Common myeloid progenitor, CD34-positive (primary cell): ENCODE results near the gene FREM1.
A peak's percentile ranks its signal among the peaks of the same experiment; 100 is the strongest.
"Not testable (repeated sequence)": the region's sequence is repeated elsewhere in the genome, so short reads cannot be mapped to it uniquely, and the experiment has no call there.

Source experiments
- CTCF ChIA-PET: fragments of 350-600 bp; sonication (Branson Sonifier 250); formaldehyde crosslinking; loops from one replicate; lab custom pipeline; 2021; ENCODE audit warnings: antibody characterized with exemption; lab: Charles Lee
- POLR2A ChIA-PET: fragments of 350-600 bp; sonication (Branson Sonifier 250); formaldehyde crosslinking; loops from one replicate; lab custom pipeline; 2021; ENCODE audit warnings: antibody characterized with exemption; lab: Charles Lee
- DNase-seq, 3 donors: peaks; one replicate each; pipeline versions ENCODE4 v3.0.0 to v3.0.0-alpha.2; 2013
- H3K27ac ChIP-seq, 2 experiments: 1 replicate in 1 of 2; 2 replicates in 1 of 2; pipeline ENCODE4 v1.7.0; 2013; ENCODE audit warnings: inconsistent platforms in 2 of 2, low read length in 2 of 2, mild to moderate bottlenecking in 2 of 2, low read depth in 1 of 2, moderate library complexity in 1 of 2; ENCODE audit not compliant: severe bottlenecking in 2 of 2, insufficient read depth in 1 of 2, poor library complexity in 1 of 2
- H3K27me3 ChIP-seq, 5 experiments: replicated peaks in 2 of 5; 1 replicate in 3 of 5; 2 replicates in 2 of 5; pipeline versions ENCODE4 v1.6.1 to v1.7.0; 2013; ENCODE audit warnings: low read length in 4 of 5, mild to moderate bottlenecking in 2 of 5, moderate library complexity in 2 of 5, inconsistent platforms in 1 of 5; ENCODE audit not compliant: insufficient read depth in 5 of 5, control insufficient read depth in 4 of 5
- H3K36me3 ChIP-seq, 4 experiments: 1 replicate in 2 of 4; 2 replicates in 2 of 4; pipeline versions ENCODE4 v1.6.1 to v1.7.0; 2013; ENCODE audit warnings: low read length in 3 of 4, control low read depth in 1 of 4, mild to moderate bottlenecking in 1 of 4; ENCODE audit not compliant: control insufficient read depth in 4 of 4, insufficient read depth in 4 of 4
- H3K4me1 ChIP-seq, 4 experiments: 1 replicate in 3 of 4; 2 replicates in 1 of 4; pipeline versions ENCODE4 v1.6.1 to v1.7.1; 2013; ENCODE audit warnings: low read length in 3 of 4, mild to moderate bottlenecking in 3 of 4, control low read depth in 1 of 4, inconsistent platforms in 1 of 4, moderate library complexity in 1 of 4; ENCODE audit not compliant: control insufficient read depth in 4 of 4, insufficient read depth in 4 of 4; ENCODE audit errors: control extremely low read depth in 1 of 4
- H3K4me3 ChIP-seq, 7 experiments: 1 replicate in 4 of 7; 2 replicates in 3 of 7; pipeline versions ENCODE4 v1.5.1 to v1.7.0; 2013; ENCODE audit warnings: mild to moderate bottlenecking in 7 of 7, low read length in 6 of 7, moderate library complexity in 6 of 7, inconsistent platforms in 2 of 7, low read depth in 2 of 7, control low read depth in 1 of 7; ENCODE audit not compliant: insufficient read depth in 4 of 7, control insufficient read depth in 1 of 7; ENCODE audit errors: extremely low read depth in 1 of 7
- H3K9me3 ChIP-seq, 5 experiments: 1 replicate in 4 of 5; 2 replicates in 1 of 5; pipeline versions ENCODE4 v1.6.1 to v1.7.1; 2013; ENCODE audit warnings: low read length in 4 of 5, mild to moderate bottlenecking in 2 of 5, inconsistent platforms in 1 of 5, low read depth in 1 of 5, moderate library complexity in 1 of 5; ENCODE audit not compliant: control insufficient read depth in 4 of 5, insufficient read depth in 2 of 5; ENCODE audit errors: control extremely low read depth in 1 of 5
- WGBS: methylation state at CpG from one replicate; pipeline ENCODE4 v1.1.5; 2013; ENCODE audit not compliant: insufficient coverage; 5-methylcytosine and 5-hydroxymethylcytosine counted together

Gene FREM1

DNA sequence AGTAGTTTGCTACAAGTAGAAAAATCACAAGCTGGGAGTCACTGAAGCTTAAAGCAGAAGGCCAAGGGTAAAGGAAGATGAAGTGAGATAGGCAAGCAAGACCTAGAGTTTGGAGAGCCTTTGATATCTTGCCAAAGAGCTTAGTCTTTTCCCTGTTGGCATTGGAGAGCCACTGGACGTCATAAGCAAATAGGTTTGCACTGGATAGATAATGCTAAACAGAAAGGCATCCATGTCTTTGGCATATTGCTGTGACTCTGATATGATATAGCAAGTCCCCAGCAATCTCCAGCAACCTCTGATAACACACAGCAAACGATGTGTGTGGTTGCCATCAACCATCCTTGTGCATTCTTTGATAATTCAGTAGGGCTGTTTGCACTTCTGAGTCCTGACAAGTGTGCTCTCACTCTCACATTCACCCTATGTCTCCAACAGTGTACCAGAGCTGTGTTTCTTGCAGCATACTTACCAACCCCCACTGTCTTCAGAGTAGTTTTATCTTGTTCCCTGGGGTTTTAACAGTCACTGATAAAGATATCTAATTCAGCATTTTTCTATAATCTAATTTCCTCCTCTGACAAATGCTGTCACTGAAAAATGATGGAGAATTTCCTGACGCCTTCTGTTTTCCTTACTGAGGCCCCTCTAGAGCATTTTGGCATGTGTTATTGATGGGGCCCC, 16.9 kb upstream of the FREM1 start:
- peak in 2 of 3 donors; percentile 48 to 70 for DNase-seq
- Histone ChIP-seq H3K36me3 (no peaks in the 10 kb centered on the region), H3K4me3 (peak overlapping the region in 1 of 7 experiments; percentile 18), H3K27me3 (no peaks in the 10 kb centered on the region), H3K27ac (no peak overlapping the region), H3K4me1 (peaks cover 3 to 33% (median 7%) of the 10 kb centered on the region in 4 experiments), H3K9me3 (no peaks in the 10 kb centered on the region)
- ChIA-PET POLR2A (no interaction called here), CTCF (no interaction called here)
- 0% methylated on average over 1 of the region's 3 CpGs for WGBS

DNA sequence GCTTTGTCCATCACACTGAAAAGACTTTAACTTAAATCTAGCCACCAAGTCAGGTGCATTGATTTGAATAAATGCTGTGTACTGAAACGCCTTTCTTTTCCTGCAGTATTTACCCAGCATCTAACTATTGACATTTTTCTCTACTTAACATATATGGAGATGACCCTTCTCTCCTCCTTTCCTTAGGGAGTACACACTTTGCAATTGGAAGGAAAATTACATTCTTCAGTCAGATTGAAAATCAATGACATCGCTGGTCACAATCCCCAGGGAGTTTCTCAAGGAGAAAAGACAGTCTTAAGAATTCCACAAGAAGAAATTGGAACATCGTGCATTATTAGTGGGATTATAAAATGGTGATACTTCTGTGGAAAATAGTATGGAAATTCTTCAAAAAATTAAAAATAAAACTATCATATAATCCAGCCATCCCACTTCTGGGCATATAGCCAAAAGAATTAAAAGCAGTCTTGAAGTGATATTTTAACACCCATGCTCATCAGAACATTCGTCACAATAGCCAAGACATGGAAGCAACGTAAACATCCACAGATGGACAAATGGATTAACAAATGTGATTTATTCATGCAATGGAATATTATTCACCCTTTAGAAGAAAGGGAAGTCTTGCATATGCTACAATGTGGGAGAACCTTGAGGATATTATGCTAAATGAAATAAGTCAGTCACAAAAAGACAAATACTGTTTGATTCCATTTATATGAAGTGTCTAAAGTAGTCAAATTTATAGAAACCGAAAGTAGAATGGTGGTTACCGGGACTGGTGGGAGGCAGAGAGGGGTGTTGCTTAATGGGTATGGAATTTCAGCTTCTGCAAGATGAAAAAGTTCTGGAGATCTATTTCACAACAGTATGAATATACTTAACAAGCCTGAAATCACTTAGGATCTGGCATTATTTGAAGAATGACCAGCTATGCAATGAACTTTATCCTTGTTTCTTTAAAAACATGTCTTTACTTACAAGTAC, 14.3 kb upstream of the FREM1 start:
- peak overlapping the region in 1 of 7 experiments; percentile 67 for H3K4me3 ChIP-seq
- no peaks in the 10 kb centered on the region for H3K27me3 ChIP-seq
- WGBS = no CpG with 5 or more reads among the region's 7 CpGs
- DNase-seq = peak in 2 of 3 donors; percentile 31 to 53
- ChIA-PET CTCF (interaction anchor here (0.6 kb wide), 1 partner anchor 821 kb away, joined by 3 read pairs; no protein-coding TSS in a partner anchor), POLR2A (no interaction called here)
- peaks cover 3 to 33% (median 7%) of the 10 kb centered on the region in 4 experiments for H3K4me1 ChIP-seq
- H3K36me3 ChIP-seq = no peaks in the 10 kb centered on the region
- H3K9me3 ChIP-seq = no peaks in the 10 kb centered on the region
- no peak overlapping the region for H3K27ac ChIP-seq

DNA sequence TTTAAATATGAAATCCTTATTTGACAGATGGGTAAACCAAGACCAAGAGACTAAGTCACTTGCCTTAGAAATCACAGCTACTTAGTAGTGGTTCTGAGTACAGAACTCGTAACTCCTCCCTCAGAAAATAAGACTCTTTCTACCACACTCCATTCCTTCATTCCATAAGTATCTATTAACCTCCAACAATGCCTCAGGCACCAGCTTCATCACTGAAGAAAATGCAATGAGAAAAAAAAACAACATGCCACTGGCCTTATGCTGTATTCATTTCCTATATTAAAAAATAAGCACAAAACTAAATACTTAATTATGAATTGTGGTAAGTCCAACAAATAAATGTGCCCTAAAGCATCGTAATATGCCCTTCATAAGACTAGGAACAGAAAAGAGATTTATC, 13.5 kb upstream of the FREM1 start:
- no peak for DNase-seq
- CTCF ChIA-PET = no interaction called here
- peaks cover 3 to 33% (median 7%) of the 10 kb centered on the region in 4 experiments for H3K4me1 ChIP-seq
- H3K9me3 ChIP-seq = no peaks in the 10 kb centered on the region
- no peak overlapping the region for H3K4me3 ChIP-seq
- POLR2A ChIA-PET = no interaction called here
- WGBS = 100% methylated on average over 1 of the region's 2 CpGs
- no peak overlapping the region for H3K27ac ChIP-seq
- no peaks in the 10 kb centered on the region for H3K36me3 ChIP-seq
- H3K27me3 ChIP-seq = no peaks in the 10 kb centered on the region

DNA sequence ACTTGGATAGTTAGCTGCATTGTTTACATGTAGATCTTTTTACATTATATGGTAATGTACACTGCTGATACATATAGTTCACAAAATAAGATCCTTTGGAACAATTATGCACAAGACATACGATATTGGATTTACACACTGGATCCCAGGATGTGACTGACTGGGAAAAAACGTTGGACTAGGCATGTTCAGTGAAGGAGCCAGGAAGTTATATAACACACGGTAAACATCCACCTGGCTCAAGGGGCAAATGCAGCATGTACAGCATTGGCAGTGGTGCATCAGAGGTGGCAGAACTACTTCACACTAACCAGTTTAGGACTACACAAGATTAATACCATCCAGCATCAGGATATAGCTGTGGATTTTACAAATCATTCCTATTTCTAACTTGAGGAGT, 10.6 kb upstream of the FREM1 start:
- CTCF ChIA-PET, H3K9me3 ChIP-seq, H3K27ac ChIP-seq, POLR2A ChIA-PET, H3K36me3 ChIP-seq, H3K27me3 ChIP-seq, H3K4me3 ChIP-seq, DNase-seq: not testable (repeated sequence)
- WGBS = 82% methylated on average over 3 of the region's 3 CpGs
- peaks cover 0 to 13% (median 0%) of the 10 kb centered on the region in 4 experiments for H3K4me1 ChIP-seq

- CTCF ChIA-PET = no interaction called here
Observed at GRCh38 chr9:14913366-14913765, 3.1 kb upstream of the FREM1 start.

GRCh38 chr9:14912859-14913258, 2.6 kb upstream of the FREM1 start:
- ChIA-PET CTCF (no interaction called here), POLR2A (no interaction called here)
- Histone ChIP-seq H3K27ac (no peak overlapping the region), H3K4me1 (peaks cover 0 to 25% (median 1%) of the 10 kb centered on the region in 4 experiments), H3K36me3 (no peaks in the 10 kb centered on the region), H3K9me3 (no peaks in the 10 kb centered on the region), H3K4me3 (no peak overlapping the region), H3K27me3 (no peaks in the 10 kb centered on the region)
- WGBS = 59% methylated on average over 2 of the region's 6 CpGs
- no peak for DNase-seq

More at GRCh38 chr9:14913366-14913765, 3.1 kb upstream of the FREM1 start:
- Histone ChIP-seq H3K27ac (no peak overlapping the region), H3K4me3 (no peak overlapping the region), H3K4me1 (peaks cover 0 to 21% (median 0%) of the 10 kb centered on the region in 4 experiments), H3K36me3 (no peaks in the 10 kb centered on the region), H3K27me3 (no peaks in the 10 kb centered on the region), H3K9me3 (no peaks in the 10 kb centered on the region)
- WGBS = no CpG with 5 or more reads among the region's 1 CpG
- no peak for DNase-seq
- POLR2A ChIA-PET = no interaction called here

GRCh38 chr9:14911046-14911445, 818 bp upstream of the FREM1 start:
- no CpG with 5 or more reads among the region's 2 CpGs for WGBS
- POLR2A ChIA-PET = no interaction called here
- H3K36me3 ChIP-seq = no peaks in the 10 kb centered on the region
- no peak overlapping the region for H3K27ac ChIP-seq
- no peak for DNase-seq
- no peak overlapping the region for H3K4me3 ChIP-seq
- no peaks in the 10 kb centered on the region for H3K27me3 ChIP-seq
- H3K9me3 ChIP-seq = no peaks in the 10 kb centered on the region
- peaks cover 0 to 38% (median 5%) of the 10 kb centered on the region in 4 experiments for H3K4me1 ChIP-seq
- CTCF ChIA-PET = no interaction called here
